Glomerular endothelial cell (primary cell): Measurements from ENCODE around the gene NUTM2F. TPM values are rescaled to one million over a fixed set of nuclear protein-coding genes. Genes with fewer than 3 reads are reported as not detected.

Experiments
- total RNA-seq: library from RNA; depleted of rRNA; stranded (reverse); fragments of >200 nt; gene quantifications from 2 replicates; pipeline ENCODE4 v1.2.3, GENCODE V29; 2015

The NUTM2F gene
- total RNA-seq, 1 donor from 2014 or later: not detected

Other genes starting within 250 kb of the NUTM2F start
- 10.1 and 12.7 TPM in 2 replicates for gene PTPDC1, start 244.2 kb downstream of the NUTM2F start, total RNA-seq
- gene ZNF169, start 69.3 kb downstream of the NUTM2F start, total RNA-seq: 2.7 and 4.8 TPM in 2 replicates
- not detected in 2 replicates for gene PCAT7, start 226.4 kb upstream of the NUTM2F start, total RNA-seq